ENCODE data around the gene FAM200C. TPM values are rescaled to one million over a fixed set of nuclear protein-coding genes. Genes with fewer than 3 reads are reported as not detected.

The FAM200C gene
- total and polyA plus RNA-seq, 2 of the 13 experiments (the other 11 are each of a cell fraction or from before 2014, with no cell fraction given) = 3.2 to 4.7 TPM

DNA sequence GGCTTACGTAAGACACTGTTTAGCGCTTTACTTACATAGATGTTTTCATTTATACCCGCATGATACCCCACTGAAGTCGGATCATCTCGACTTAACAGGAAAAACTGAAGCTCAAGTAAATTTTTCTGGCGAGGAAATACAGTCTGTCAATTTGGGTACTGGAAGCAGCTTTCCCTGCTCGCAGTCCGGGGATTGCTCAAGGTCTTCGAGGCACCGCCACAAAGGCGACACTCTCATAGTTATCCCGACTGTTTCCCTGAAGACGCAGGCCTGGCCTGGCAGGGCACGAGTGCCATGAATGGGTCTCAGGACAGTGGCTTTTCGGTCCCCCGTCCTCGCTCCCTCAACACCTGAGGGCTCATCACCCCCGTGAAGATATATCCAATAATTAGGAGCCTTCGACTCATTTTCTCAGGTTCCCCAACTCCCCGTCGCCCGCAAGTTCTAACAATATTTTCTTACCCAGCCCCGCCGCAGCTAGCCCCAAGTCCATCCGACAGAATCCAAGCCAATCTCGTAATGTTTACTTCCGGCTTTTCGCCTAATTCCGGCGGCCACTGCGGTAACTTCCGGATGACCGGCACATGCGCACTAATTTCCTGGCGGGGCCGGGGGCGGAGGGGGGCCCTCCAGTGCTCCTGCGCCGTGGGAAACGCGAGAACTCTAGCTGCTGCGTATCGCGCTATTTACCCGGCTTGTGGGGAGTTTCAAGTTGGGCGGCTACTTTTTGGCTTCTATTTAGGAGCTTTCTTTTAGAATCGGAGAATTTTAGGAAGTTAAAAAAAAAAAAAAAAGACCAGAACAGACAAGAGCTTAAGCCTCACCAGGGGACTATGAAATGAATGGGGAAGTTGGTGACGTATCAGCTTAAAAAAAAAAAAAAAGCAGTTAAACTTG lies 19.0 kb upstream of the FAM200C start, which contains the start of gene SLU7 (continued):
- TF ChIP-seq, protein P1, sequence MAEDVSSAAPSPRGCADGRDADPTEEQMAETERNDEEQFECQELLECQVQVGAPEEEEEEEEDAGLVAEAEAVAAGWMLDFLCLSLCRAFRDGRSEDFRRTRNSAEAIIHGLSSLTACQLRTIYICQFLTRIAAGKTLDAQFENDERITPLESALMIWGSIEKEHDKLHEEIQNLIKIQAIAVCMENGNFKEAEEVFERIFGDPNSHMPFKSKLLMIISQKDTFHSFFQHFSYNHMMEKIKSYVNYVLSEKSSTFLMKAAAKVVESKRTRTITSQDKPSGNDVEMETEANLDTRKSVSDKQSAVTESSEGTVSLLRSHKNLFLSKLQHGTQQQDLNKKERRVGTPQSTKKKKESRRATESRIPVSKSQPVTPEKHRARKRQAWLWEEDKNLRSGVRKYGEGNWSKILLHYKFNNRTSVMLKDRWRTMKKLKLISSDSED (CRISPR knock-in tag; IDR thresholded peaks at IDR 0.05) = no peak
- TF ChIP-seq SAP130 (CRISPR knock-in tag; IDR thresholded peaks at IDR 0.05; ENCODE audit: low read depth) (peak; percentile 95), TBX2 (CRISPR knock-in tag; IDR thresholded peaks at IDR 0.05; ENCODE audit: borderline replicate concordance) (peak; percentile 74), NAIF1 (CRISPR knock-in tag; IDR thresholded peaks at IDR 0.05; ENCODE audit: borderline replicate concordance) (0 out of 2 replicates have a peak, but pooled peaks have one; percentile 7), PPARG (CRISPR knock-in tag; conservative IDR thresholded peaks at IDR 0.05) (no peak; the same call in 1 of the 2 replicates), KLF15 (CRISPR knock-in tag; IDR thresholded peaks at IDR 0.05; ENCODE audit: borderline replicate concordance) (no peak), ZC3H13 (CRISPR knock-in tag; IDR thresholded peaks at IDR 0.05) (no peak), RBM39 (IDR thresholded peaks at IDR 0.05; ENCODE audit: low read depth, low read length, poor library complexity, severe bottlenecking) (no peak), ZZZ3 (CRISPR knock-in tag; IDR thresholded peaks at IDR 0.05; ENCODE audit: borderline replicate concordance) (no peak), TCF12 (IDR thresholded peaks at IDR 0.05) (no peak), TCF12 (CRISPR knock-in tag; IDR thresholded peaks at IDR 0.05) (no peak), ZNF234 (CRISPR knock-in tag; conservative IDR thresholded peaks at IDR 0.05) (no peak), ZFP36L2 (CRISPR knock-in tag; IDR thresholded peaks at IDR 0.05) (no peak), ZFP62 (CRISPR knock-in tag; IDR thresholded peaks at IDR 0.05) (no peak), ZSCAN20 (CRISPR knock-in tag; IDR thresholded peaks at IDR 0.05; ENCODE audit: borderline replicate concordance) (no peak), ZNF713 (CRISPR knock-in tag; IDR thresholded peaks at IDR 0.05) (no peak), SNAPC2 (CRISPR knock-in tag; IDR thresholded peaks at IDR 0.05) (no peak), ZNF543 (CRISPR knock-in tag; IDR thresholded peaks at IDR 0.05) (no peak)
- TF ChIP-seq, protein P2, sequence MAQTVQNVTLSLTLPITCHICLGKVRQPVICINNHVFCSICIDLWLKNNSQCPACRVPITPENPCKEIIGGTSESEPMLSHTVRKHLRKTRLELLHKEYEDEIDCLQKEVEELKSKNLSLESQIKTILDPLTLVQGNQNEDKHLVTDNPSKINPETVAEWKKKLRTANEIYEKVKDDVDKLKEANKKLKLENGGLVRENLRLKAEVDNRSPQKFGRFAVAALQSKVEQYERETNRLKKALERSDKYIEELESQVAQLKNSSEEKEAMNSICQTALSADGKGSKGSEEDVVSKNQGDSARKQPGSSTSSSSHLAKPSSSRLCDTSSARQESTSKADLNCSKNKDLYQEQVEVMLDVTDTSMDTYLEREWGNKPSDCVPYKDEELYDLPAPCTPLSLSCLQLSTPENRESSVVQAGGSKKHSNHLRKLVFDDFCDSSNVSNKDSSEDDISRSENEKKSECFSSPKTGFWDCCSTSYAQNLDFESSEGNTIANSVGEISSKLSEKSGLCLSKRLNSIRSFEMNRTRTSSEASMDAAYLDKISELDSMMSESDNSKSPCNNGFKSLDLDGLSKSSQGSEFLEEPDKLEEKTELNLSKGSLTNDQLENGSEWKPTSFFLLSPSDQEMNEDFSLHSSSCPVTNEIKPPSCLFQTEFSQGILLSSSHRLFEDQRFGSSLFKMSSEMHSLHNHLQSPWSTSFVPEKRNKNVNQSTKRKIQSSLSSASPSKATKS (CRISPR knock-in tag; IDR thresholded peaks at IDR 0.05) = no peak
- TF ChIP-seq, protein P3, sequence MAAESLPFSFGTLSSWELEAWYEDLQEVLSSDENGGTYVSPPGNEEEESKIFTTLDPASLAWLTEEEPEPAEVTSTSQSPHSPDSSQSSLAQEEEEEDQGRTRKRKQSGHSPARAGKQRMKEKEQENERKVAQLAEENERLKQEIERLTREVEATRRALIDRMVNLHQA (CRISPR knock-in tag; IDR thresholded peaks at IDR 0.05) = no peak
- TF ChIP-seq, protein P4, sequence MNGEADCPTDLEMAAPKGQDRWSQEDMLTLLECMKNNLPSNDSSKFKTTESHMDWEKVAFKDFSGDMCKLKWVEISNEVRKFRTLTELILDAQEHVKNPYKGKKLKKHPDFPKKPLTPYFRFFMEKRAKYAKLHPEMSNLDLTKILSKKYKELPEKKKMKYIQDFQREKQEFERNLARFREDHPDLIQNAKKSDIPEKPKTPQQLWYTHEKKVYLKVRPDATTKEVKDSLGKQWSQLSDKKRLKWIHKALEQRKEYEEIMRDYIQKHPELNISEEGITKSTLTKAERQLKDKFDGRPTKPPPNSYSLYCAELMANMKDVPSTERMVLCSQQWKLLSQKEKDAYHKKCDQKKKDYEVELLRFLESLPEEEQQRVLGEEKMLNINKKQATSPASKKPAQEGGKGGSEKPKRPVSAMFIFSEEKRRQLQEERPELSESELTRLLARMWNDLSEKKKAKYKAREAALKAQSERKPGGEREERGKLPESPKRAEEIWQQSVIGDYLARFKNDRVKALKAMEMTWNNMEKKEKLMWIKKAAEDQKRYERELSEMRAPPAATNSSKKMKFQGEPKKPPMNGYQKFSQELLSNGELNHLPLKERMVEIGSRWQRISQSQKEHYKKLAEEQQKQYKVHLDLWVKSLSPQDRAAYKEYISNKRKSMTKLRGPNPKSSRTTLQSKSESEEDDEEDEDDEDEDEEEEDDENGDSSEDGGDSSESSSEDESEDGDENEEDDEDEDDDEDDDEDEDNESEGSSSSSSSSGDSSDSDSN (CRISPR knock-in tag; IDR thresholded peaks at IDR 0.05) = peak; percentile 34; the same call in 1 of the 2 replicates
- TF ChIP-seq, protein P5, sequence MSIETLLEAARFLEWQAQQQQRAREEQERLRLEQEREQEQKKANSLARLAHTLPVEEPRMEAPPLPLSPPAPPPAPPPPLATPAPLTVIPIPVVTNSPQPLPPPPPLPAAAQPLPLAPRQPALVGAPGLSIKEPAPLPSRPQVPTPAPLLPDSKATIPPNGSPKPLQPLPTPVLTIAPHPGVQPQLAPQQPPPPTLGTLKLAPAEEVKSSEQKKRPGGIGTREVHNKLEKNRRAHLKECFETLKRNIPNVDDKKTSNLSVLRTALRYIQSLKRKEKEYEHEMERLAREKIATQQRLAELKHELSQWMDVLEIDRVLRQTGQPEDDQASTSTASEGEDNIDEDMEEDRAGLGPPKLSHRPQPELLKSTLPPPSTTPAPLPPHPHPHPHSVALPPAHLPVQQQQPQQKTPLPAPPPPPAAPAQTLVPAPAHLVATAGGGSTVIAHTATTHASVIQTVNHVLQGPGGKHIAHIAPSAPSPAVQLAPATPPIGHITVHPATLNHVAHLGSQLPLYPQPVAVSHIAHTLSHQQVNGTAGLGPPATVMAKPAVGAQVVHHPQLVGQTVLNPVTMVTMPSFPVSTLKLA (IDR thresholded peaks at IDR 0.05) = 0 out of 2 replicates have a peak, but pooled peaks have one; percentile 29

All from HepG2 (cell line).